GM18858 (cell line): ENCODE results near the gene IL1RAPL2.

Experiments used
- ATAC-seq: cut with Tn5 transposase; IDR thresholded peaks from one replicate; pipeline ENCODE4 v1.9.1; 2021; ENCODE audit not compliant: unreplicated experiment

The IL1RAPL2 gene

DNA sequence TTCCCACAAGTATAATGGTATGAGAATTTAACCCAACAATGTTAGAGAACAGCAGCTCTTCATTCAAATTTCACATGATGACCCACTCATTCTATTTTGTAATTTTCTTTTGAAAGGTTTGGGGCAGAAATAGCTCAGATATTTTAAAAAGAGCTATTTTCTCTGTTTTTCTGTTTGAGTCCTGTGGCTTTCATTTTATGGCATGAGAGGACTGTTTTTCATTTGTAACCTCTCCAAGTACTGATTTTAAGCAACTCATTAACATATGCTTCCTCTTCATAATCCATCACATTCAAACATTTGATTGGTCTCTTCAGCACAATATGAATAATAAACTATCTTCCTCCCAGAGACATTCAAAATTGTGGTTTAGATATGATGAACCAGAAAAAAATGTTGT lies 783.5 kb downstream of the IL1RAPL2 start:
- ATAC-seq: no peak

DNA sequence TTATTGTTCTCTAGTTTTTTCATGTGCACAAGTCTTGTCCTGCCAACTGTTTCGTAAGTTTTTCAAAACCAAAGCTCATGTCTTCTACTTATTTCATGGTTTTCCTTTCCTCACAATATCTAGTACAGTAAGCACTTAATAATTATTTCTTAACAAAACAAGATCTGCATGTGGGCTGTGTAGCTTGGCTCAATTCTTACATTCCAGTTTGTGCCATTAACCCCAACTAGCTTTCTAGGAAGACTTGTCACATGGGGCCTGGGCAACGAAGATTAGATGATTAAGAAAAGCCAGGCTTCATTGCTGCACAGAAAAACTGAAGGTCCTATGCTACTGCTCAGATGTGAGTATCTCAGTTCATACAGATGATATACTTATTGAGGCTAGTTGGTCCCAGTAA lies 809.8 kb downstream of the IL1RAPL2 start:
- no peak for ATAC-seq

DNA sequence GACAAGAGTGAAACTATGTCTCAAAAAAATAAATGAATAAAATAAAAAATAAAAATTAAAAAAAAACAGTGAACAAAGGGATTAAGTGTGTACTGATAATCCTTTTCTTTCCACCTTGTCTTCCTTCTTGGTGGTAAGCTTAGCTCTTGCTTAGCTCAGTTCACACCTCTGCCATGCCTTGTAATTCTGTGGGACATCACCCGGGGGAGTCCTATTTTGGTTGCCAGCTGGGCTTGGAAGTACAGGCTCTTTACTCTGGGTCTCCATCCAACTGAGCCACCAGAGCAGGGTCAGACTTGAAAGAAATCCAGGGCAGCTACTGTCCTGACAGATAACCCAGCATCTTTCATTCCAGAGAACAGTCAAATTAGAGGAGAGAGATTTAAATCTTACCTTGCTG lies 858.7 kb downstream of the IL1RAPL2 start:
- no peak for ATAC-seq

DNA sequence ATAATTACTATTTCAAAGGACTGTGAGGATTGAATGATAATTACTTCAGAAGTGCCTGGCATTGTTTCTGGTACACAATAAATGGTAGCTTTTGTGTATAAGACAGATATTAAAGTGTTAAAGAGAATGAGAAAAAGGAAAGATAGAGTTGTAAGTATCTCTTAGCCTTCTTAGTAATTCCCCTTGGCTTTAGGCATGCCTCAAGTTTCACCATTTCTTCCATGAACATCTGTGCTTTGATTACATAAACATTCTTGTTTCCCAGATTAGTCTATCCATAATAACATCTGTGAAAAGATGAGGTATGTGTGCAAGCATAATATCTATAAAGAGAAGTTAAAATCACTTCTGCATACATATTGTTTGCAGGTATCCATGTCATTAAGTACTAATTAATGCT lies 885.4 kb downstream of the IL1RAPL2 start:
- ATAC-seq: no peak

DNA sequence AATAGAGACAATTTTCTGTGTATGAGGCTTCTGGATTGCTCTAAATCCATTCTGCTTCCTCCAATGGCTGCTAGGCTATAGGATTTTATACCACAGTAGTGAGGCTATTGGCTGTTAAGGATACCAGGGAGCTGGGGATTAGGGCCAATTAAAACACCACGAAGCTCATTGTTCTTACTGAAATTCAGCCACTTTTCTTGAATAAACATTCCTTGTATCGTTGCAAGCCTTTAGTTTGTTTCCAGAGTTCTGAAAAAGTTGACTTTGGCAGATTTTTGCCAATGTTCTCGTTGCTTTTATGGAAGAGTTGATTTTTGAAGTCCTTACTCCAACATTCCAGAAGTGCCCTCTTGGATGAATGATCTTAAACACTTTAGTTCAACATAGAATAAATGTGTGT lies 892.8 kb downstream of the IL1RAPL2 start:
- no peak for ATAC-seq

DNA sequence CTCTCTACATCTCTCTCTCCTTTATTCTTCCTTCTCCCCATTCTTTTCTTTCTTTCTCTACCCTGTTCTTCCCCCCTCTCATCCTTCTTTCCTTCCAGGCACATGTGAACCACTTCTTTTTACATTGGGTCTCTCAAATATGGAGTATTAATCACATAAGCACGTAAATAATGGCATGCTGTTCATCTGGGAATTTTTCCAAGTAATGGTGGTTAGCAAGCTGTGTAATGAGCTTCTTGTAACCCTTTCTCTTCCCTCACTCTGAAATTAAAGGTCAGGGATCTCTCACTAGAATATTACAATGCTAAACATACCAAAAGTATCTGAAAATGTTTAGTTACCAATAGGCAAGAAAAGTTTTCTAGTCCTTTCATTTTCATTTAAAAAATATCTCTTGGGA lies 894.4 kb downstream of the IL1RAPL2 start:
- no peak for ATAC-seq

DNA sequence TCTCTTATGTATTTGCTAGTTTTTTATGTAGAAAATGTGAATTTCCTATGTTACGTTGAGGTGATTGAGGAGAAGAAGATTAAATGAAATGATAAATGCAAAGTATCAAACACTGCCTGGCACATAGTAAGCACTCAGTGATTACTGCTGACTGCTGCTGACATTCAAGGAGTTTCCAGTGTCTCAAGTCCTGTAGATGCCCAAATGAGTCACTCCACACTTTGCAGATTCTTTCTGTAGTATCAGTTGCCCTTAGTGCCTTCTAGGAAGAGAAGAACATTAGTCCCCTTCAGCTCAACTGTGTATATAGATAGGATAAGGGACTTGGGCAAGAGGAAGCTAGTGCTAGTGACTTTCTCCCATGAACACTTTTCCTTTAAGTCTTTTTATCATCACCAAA lies 895.0 kb downstream of the IL1RAPL2 start:
- ATAC-seq: no peak

DNA sequence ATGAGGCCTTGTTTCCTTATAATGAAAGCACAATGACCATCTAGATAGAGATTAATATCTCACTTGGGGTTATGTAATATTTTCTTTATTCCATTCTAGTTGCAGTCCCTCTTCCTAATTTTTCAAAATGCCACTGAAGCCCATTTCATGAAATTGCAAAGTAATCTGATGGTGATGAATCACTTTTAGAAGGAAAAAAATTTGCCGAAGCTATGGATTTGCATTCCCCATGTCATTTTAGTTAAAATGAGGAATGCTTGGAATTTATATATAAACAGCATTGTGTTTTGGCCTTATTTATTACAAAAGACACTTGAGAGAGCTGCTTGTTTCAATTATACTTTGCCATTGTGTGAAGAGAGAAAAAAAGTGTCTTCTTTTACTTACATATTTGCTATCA lies 896.2 kb downstream of the IL1RAPL2 start:
- ATAC-seq: no peak

DNA sequence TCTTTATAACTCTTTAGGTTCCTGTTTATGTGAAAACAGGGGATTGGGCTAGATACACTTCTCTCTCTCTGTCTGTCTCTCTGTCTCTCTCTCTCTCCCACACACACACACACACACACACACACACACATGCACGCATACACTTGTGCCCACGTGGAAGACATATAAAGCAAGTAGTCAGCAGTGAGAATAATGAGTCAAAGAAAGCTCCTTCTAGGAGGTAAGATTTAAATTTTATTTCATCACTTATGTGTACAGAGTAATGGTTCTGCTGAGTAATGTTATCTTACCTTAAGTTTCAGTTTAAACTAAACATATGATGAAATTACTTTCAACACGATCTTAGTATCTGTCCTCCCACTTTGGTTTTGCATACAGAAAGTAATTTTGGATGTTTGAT lies 897.5 kb downstream of the IL1RAPL2 start:
- ATAC-seq: no peak

DNA sequence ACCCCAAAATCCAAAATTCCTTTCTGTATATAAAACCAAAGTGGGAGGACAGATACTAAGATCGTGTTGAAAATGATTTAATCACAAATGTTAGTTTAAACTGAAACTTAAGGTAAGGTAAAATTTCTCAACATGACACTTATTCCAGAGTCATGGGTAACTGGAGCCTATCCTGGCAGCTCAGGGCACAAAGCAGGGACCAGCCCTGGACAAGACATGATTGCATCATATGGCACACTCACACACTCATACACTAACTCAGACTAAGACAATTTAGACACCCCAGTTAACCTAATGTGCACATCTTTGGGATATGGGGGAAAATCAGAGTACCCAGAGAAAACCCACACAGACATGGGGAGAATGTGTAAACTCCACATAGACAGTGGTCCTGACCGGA lies 898.6 kb downstream of the IL1RAPL2 start:
- no peak for ATAC-seq

DNA sequence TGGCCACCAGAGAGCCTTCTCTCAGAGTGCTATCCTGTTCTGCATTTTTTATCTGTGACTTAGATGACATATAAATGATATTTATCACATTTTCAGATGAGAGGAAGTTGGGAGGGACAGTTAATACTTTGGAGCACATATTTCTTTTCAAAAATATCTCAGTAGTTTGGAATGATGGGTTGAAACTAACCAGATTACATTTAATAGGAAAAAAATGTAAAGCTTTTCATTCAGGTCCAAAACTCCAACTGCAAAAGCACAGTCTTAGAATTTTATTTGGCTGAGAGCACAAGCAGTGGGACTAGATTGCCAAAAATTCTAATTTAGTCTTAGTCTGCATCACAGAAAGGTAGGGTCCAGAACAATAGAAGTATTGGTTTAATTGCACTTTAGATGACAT lies 902.7 kb downstream of the IL1RAPL2 start:
- ATAC-seq: no peak

DNA sequence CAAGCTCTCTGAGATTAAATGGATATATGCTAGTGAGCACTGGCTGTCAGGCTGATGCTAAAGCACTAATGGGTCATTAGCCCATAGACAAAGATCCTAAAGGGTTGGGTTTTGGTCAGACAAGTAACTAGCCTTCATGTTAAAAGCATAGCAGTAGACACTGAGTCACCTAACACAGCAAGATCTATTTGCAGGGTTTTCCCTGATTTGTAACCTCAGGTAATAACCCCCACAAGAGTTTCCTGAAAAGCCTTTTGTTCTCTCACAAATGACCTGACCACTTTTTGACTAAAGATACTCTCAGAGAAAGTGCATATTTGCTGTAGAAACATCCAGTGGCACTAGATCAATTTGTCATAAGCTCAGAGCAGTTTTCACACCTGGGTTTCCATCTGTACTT lies 905.6 kb downstream of the IL1RAPL2 start:
- no peak for ATAC-seq

DNA sequence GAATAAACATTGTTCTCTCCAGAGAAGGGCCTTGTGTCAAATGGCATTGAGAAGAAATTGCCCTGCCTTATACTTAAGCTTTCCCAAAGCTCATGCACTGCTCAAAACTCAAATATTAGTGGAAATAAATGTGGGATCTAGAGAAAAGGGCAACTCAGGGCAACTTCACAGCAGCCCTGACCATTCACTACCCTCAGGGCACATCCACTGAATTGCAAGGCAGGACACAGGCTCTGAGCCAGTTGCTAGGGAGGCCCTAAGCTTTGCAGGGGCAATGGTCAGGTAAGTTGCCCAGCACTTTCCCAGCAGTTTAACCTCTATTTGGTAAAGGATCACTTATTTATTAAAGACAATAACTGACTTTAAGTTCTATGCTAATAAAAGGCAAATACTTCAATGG lies 909.8 kb downstream of the IL1RAPL2 start:
- ATAC-seq: no peak

DNA sequence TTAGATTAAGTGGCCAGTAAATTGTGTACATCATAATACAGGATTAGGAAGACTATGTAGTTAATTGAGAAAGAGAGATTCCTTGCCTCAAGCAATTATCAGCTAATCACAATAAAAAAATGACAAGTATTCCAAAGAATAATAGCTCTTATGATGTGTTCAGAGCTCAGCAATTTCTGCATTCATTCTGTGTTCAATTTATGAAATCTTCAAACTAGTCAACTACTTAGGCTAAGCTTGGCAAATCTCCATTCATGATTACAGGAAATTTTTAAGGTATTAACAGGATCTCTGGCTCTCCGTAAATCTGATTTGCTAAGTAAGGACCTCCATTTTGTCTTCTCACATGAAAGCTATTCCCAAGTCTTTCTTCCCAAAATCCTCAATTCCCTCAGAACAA lies 911.4 kb downstream of the IL1RAPL2 start:
- no peak for ATAC-seq

DNA sequence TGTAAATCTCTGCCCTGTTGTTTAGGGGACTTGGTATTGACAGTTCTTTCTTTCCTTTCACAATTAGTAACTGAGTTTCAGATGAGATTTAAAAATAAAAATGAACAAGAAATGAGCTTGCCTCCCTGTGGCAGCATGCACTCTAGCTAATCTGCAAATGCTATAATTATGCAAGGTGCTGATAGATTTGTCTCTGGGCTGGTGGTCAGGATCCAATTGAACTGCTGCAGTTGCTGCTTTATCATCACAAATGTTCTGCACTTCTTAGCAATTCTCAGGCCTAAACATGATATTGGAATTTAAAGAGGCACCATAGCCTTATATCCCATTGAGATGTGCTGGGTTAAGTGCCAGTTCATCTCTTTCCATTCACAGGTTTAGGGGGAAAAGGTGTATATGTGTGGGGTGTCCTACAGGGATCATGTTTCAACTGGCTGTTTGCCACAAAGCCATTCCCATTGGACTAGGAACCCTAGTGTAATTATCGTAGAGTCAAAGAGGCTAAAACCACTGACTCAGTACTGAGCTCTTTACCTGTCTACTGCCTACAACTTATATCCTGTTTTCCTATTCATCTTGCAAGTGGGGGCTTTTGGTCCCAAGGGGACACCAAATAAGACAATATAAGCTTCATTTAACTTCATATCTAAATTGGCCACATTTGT lies 914.8 kb downstream of the IL1RAPL2 start:
- no peak for ATAC-seq

DNA sequence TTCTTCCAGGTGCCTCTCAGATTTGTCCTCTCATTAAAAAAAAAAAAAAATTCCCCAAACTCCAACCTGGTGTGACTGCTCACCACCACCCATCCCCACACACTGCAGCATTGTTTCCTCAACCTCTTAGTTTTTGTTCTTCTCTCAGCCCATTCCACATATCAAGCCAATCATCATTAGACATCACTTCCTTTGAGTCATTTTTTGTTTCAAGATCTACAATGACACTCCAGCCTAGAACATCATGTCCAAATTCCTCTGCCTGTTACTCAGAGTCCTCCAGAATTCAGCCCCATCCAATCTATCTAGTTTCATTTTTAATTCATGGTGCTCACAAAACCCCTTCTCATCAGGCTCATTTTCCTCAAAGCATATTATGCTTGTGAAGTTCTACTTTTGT lies 917.0 kb downstream of the IL1RAPL2 start:
- no peak for ATAC-seq

DNA sequence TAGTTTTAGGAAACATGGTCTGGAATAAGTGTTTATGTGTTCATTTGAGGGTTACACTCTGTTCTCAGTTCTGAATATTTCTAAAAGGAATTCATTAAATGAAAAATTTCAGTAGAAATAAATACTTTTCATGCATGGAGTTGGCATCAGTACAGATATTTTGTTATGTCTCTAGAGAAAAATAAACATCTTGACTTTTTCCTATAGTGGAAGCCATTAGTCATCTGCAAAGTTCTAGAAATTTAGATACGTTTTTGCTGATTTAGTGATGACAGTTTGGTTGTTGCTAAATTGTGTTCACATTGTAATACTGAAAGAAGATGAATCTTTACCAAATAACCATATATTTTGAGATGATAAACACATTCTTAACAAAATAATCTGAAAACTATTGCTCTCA lies 922.7 kb downstream of the IL1RAPL2 start:
- ATAC-seq: no peak

DNA sequence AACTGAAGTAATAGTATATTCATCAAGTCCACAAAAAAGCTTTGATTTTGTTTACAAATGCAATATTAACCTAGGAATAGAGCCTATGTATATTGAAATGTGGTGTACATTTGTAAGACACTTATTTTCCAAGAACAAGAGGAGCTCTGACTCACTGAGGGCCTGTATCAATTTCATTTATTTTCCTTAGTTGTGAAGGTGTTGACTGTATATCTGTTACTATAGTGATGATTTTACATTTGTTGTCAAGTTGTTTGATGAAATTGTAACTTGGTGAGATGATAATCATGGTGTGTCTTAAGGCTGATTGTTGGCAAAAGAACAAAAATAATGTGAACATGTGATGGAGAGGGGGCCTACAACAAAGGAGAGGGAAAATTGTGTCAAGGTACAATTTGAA lies 929.4 kb downstream of the IL1RAPL2 start:
- no peak for ATAC-seq

DNA sequence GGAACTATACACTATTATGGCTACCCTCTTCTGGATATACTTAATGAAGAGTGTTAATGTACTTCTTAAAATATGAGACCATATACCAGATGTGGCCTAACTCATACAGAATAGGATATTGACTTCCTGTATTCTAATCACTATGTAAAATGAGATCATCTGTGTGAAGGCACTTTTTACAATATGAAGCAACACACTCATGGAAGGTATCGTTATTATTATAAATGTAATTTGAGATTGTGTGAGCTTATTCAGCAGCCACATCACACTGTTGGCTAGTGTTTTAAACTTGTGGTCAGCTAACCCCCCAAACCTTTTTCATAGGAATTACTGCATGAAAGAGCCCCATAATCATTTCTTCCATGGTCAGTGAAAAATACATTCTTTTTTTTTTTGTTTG lies 936.3 kb downstream of the IL1RAPL2 start:
- ATAC-seq: no peak

DNA sequence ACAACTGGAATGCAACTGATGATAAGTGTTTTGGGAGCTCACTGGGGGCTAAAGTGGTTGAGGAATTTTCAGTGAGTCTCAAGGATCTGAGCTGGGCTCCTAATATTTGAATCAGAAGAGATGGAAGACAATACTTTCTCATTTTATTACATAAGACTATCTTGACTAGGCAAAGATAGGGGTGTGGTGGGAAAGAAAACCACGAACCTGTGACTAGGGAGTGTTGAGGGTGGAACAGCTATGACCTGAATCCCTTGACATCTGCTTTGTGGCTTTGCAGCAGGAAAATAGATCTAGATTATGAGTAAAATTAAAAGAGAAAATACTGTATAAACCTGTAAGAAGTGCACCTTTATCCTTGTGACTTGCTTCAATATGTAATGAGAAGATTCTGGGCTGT lies 949.6 kb downstream of the IL1RAPL2 start:
- ATAC-seq: no peak

DNA sequence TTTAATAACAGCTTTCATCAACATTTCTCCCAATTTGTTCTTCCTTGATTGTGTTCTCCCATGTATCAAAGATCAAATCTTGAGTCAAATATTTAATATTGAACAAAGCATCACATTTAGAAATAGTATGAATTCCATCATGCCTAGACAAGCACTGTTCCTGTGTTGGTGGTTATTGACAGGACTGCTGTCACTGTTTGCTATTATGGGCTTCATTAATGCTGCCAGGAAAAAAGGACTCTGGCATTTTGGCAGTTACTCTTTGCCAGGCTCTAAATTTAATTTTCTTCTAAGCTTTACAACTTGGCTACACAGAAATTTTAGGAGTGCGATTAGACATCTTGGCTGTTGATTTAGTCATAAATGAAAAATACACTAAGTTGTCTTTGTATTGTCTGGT lies 960.4 kb downstream of the IL1RAPL2 start:
- ATAC-seq: no peak

DNA sequence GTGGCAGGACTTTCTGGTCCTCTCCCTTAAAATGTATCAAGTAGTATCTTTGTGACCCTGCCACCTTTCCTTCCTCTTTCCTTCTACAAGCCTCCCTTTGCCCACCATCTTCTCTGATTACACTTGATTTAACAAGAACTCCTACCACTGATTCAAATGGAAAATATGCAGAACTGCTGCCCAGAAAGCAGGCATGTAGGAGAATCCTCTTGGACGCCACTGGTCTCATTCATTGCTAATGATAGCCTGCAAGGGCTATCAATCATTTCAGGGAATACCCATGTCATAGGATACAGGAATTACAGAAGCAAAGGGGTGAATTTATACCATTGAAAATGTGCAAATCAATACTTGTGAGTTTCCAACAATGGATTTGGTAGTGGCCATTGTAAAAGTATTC lies 961.8 kb downstream of the IL1RAPL2 start:
- no peak for ATAC-seq

DNA sequence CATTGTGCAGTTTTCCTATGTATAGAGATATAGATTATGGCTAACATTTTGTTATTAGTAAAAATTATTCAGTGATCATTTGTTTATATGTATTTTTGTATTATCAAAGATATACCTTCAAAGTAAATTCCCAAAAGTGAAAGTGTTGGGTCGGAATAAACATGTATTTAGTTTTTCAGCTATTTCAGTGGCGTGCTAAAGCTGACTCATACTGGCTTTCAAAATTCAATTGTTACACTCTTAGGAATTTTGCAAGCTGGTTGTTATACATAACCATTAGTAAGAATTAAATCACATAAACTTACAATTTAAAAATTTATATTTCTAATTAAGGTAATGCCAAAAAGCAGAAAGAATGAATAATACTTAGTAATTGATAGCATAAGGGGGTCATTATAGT lies 968.0 kb downstream of the IL1RAPL2 start:
- no peak for ATAC-seq

DNA sequence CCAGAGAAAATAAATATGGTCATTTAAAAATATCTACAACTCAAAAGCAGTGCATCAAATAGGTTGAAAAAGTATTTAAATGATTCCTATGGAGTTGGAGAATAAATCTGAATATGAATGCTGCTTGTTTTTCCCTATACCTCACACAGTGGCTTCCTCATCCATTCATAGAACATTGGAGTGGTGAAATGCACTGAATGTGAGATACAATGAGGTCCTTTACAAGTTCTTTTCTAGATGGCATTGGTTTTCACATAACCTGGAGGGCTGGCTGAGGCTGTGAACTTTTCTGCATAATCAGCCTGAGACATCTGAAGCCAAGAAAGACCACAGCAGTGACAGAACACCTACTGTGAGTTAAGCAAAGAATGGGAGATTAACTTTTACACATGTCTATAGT lies 977.3 kb downstream of the IL1RAPL2 start:
- no peak for ATAC-seq
